Ishikawa (cell line): ENCODE results near the gene PTRH2.

Source experiments
- EP300 ChIP-seq: IDR thresholded peaks from 2 replicates; pipeline ENCODE4 v1.6.1; 2012; ENCODE audit warnings: borderline replicate concordance
- MAX ChIP-seq: IDR thresholded peaks from 2 replicates; pipeline ENCODE4 v1.6.1; 2012
- TF ChIP-seq, protein P1 (sequence below): IDR thresholded peaks from 2 replicates; pipeline ENCODE4 v1.6.1; 2012; ENCODE audit warnings: low read depth, mild to moderate bottlenecking

- TF ChIP-seq, protein P1, sequence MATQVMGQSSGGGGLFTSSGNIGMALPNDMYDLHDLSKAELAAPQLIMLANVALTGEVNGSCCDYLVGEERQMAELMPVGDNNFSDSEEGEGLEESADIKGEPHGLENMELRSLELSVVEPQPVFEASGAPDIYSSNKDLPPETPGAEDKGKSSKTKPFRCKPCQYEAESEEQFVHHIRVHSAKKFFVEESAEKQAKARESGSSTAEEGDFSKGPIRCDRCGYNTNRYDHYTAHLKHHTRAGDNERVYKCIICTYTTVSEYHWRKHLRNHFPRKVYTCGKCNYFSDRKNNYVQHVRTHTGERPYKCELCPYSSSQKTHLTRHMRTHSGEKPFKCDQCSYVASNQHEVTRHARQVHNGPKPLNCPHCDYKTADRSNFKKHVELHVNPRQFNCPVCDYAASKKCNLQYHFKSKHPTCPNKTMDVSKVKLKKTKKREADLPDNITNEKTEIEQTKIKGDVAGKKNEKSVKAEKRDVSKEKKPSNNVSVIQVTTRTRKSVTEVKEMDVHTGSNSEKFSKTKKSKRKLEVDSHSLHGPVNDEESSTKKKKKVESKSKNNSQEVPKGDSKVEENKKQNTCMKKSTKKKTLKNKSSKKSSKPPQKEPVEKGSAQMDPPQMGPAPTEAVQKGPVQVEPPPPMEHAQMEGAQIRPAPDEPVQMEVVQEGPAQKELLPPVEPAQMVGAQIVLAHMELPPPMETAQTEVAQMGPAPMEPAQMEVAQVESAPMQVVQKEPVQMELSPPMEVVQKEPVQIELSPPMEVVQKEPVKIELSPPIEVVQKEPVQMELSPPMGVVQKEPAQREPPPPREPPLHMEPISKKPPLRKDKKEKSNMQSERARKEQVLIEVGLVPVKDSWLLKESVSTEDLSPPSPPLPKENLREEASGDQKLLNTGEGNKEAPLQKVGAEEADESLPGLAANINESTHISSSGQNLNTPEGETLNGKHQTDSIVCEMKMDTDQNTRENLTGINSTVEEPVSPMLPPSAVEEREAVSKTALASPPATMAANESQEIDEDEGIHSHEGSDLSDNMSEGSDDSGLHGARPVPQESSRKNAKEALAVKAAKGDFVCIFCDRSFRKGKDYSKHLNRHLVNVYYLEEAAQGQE = no peak
- TF ChIP-seq EP300 (no peak), MAX (no peak)
These were observed 18.5 kb upstream of the PTRH2 start for GRCh38 chr17:59725691-59726090.
